Stimulated activated CD8-positive, alpha-beta memory T cell treated with anti-CD3 and anti-CD28 coated beads, Interleukin-7, amount 100 ng/mL, for 1 hour (primary cell): ENCODE data around the gene SLC12A8.
"Not testable (repeated sequence)": the region's sequence is repeated elsewhere in the genome, so short reads cannot be mapped to it uniquely, and the experiment has no call there.

Experiments used
- DNase-seq, 2 donors: peaks; one replicate each; pipeline ENCODE4 v3.0.0-alpha.2; 2020; ENCODE audit warnings: low read depth in 2 of 2

Gene SLC12A8

GRCh38 chr3:125110016-125110875 lies 102.3 kb downstream of the SLC12A8 start:
- no peak for DNase-seq

- no peak for DNase-seq
Observed at GRCh38 chr3:125109536-125109925, 103.0 kb downstream of the SLC12A8 start.

GRCh38 chr3:125108833-125109535 lies 103.6 kb downstream of the SLC12A8 start:
- no peak for DNase-seq

- no peak for DNase-seq
Observed at GRCh38 chr3:125107861-125108567, 104.5 kb downstream of the SLC12A8 start.

- DNase-seq = no peak
Observed at GRCh38 chr3:125107363-125107762, 105.2 kb downstream of the SLC12A8 start.

- DNase-seq = no peak
Observed at GRCh38 chr3:125105116-125105515, 107.4 kb downstream of the SLC12A8 start.

- DNase-seq = no peak
Observed at GRCh38 chr3:125104639-125105038, 107.9 kb downstream of the SLC12A8 start.

GRCh38 chr3:125103406-125103805 lies 109.1 kb downstream of the SLC12A8 start:
- no peak for DNase-seq

- DNase-seq = no peak
Observed at GRCh38 chr3:125102470-125102869, 110.1 kb downstream of the SLC12A8 start.

- no peak for DNase-seq
Observed at GRCh38 chr3:125098611-125099291, 113.8 kb downstream of the SLC12A8 start.

- no peak for DNase-seq
Observed at GRCh38 chr3:125090649-125091048, 121.9 kb downstream of the SLC12A8 start.

GRCh38 chr3:125087768-125088391 lies 124.7 kb downstream of the SLC12A8 start:
- DNase-seq = no peak

GRCh38 chr3:125085166-125085565 lies 127.4 kb downstream of the SLC12A8 start:
- DNase-seq = no peak

GRCh38 chr3:125083776-125084175 lies 128.8 kb downstream of the SLC12A8 start:
- no peak for DNase-seq

GRCh38 chr3:125082339-125082738 lies 130.2 kb downstream of the SLC12A8 start:
- not testable (repeated sequence) for DNase-seq

- DNase-seq = no peak
Observed at GRCh38 chr3:125080077-125080476, 132.5 kb downstream of the SLC12A8 start.

- DNase-seq = no peak
Observed at GRCh38 chr3:125079675-125080045, 132.9 kb downstream of the SLC12A8 start.

GRCh38 chr3:125078951-125079674 lies 133.4 kb downstream of the SLC12A8 start:
- DNase-seq = no peak

- DNase-seq = no peak
Observed at GRCh38 chr3:125077864-125078263, 134.7 kb downstream of the SLC12A8 start.

GRCh38 chr3:125076464-125076863 lies 136.1 kb downstream of the SLC12A8 start:
- no peak for DNase-seq

- DNase-seq = no peak
Observed at GRCh38 chr3:125075738-125076137, 136.8 kb downstream of the SLC12A8 start.
